Ishikawa (cell line): ENCODE data around the gene ICAM2.

ENCODE experiments used
- CEBPB ChIP-seq: IDR thresholded peaks from 2 replicates; pipeline ENCODE4 v1.6.1; 2012
- CREB1 ChIP-seq: IDR thresholded peaks from 2 replicates; pipeline ENCODE4 v1.6.1; 2012; ENCODE audit warnings: low read depth
- EGR1 ChIP-seq: IDR thresholded peaks from 2 replicates; pipeline ENCODE4 v1.6.1; 2012
- EP300 ChIP-seq: IDR thresholded peaks from 2 replicates; pipeline ENCODE4 v1.6.1; 2012; ENCODE audit warnings: borderline replicate concordance
- FOXM1 ChIP-seq: IDR thresholded peaks from 2 replicates; pipeline ENCODE4 v1.6.1; 2012; ENCODE audit warnings: low read depth, borderline replicate concordance
- NFIC ChIP-seq: IDR thresholded peaks from 2 replicates; pipeline ENCODE4 v1.6.1; 2012
- RAD21 ChIP-seq: IDR thresholded peaks from 2 replicates; pipeline ENCODE4 v1.6.1; 2012; ENCODE audit warnings: low read depth
- TAF1 ChIP-seq: IDR thresholded peaks from 2 replicates; pipeline ENCODE4 v1.6.1; 2012; ENCODE audit warnings: low read depth, mild to moderate bottlenecking
- TCF12 ChIP-seq: IDR thresholded peaks from 2 replicates; pipeline ENCODE4 v1.6.1; 2012; ENCODE audit warnings: low read depth
- TEAD4 ChIP-seq: IDR thresholded peaks from 2 replicates; pipeline ENCODE4 v1.6.1; 2012
- YY1 ChIP-seq: IDR thresholded peaks from 2 replicates; pipeline ENCODE4 v1.6.1; 2012; ENCODE audit warnings: low read depth
- ZBTB7A ChIP-seq: IDR thresholded peaks from 2 replicates; pipeline ENCODE4 v1.6.1; 2012; ENCODE audit warnings: low read depth
- TF ChIP-seq, protein P1 (sequence below): IDR thresholded peaks from 2 replicates; pipeline ENCODE4 v1.6.1; 2012; ENCODE audit warnings: low read depth, mild to moderate bottlenecking
- TF ChIP-seq, protein P2 (sequence below): IDR thresholded peaks from 2 replicates; pipeline ENCODE4 v1.6.1; 2012
- TF ChIP-seq, protein P3 (sequence below): IDR thresholded peaks from 2 replicates; pipeline ENCODE4 v1.6.1; 2012

ICAM2 gene

DNA sequence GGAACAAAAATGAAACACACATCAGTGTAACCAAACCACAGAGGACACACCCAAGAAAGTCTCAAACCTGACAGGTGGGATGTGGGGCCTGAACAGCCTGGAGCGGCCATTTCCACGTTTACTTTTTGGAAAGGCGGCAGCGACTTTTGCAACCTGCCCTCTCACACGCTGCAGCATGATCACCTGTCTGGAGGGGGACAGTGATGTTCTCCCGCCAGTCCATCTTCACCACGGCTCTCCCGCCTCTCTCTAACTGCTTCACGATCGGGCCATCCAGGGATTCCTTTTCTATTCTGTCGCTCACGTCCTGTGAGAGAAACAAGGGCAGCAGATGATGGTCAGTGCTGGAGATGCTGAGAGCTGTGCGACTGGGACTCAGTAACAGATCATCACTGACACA, 24.7 kb upstream of the ICAM2 start:
- TF ChIP-seq, protein P1, sequence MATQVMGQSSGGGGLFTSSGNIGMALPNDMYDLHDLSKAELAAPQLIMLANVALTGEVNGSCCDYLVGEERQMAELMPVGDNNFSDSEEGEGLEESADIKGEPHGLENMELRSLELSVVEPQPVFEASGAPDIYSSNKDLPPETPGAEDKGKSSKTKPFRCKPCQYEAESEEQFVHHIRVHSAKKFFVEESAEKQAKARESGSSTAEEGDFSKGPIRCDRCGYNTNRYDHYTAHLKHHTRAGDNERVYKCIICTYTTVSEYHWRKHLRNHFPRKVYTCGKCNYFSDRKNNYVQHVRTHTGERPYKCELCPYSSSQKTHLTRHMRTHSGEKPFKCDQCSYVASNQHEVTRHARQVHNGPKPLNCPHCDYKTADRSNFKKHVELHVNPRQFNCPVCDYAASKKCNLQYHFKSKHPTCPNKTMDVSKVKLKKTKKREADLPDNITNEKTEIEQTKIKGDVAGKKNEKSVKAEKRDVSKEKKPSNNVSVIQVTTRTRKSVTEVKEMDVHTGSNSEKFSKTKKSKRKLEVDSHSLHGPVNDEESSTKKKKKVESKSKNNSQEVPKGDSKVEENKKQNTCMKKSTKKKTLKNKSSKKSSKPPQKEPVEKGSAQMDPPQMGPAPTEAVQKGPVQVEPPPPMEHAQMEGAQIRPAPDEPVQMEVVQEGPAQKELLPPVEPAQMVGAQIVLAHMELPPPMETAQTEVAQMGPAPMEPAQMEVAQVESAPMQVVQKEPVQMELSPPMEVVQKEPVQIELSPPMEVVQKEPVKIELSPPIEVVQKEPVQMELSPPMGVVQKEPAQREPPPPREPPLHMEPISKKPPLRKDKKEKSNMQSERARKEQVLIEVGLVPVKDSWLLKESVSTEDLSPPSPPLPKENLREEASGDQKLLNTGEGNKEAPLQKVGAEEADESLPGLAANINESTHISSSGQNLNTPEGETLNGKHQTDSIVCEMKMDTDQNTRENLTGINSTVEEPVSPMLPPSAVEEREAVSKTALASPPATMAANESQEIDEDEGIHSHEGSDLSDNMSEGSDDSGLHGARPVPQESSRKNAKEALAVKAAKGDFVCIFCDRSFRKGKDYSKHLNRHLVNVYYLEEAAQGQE: no peak
- no peak for TF ChIP-seq TCF12
- TF ChIP-seq YY1: no peak
- TF ChIP-seq, protein P2, sequence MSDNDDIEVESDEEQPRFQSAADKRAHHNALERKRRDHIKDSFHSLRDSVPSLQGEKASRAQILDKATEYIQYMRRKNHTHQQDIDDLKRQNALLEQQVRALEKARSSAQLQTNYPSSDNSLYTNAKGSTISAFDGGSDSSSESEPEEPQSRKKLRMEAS: no peak
- TF ChIP-seq TAF1: no peak
- TF ChIP-seq EGR1: no peak
- no peak for TF ChIP-seq RAD21
- TF ChIP-seq EP300: no peak
- TF ChIP-seq CREB1: no peak
- no peak for TF ChIP-seq ZBTB7A
- no peak for TF ChIP-seq FOXM1
- TF ChIP-seq NFIC: no peak
- TF ChIP-seq, protein P3, sequence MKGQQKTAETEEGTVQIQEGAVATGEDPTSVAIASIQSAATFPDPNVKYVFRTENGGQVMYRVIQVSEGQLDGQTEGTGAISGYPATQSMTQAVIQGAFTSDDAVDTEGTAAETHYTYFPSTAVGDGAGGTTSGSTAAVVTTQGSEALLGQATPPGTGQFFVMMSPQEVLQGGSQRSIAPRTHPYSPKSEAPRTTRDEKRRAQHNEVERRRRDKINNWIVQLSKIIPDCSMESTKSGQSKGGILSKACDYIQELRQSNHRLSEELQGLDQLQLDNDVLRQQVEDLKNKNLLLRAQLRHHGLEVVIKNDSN: no peak
- no peak for TF ChIP-seq TEAD4
- no peak for TF ChIP-seq CEBPB

DNA sequence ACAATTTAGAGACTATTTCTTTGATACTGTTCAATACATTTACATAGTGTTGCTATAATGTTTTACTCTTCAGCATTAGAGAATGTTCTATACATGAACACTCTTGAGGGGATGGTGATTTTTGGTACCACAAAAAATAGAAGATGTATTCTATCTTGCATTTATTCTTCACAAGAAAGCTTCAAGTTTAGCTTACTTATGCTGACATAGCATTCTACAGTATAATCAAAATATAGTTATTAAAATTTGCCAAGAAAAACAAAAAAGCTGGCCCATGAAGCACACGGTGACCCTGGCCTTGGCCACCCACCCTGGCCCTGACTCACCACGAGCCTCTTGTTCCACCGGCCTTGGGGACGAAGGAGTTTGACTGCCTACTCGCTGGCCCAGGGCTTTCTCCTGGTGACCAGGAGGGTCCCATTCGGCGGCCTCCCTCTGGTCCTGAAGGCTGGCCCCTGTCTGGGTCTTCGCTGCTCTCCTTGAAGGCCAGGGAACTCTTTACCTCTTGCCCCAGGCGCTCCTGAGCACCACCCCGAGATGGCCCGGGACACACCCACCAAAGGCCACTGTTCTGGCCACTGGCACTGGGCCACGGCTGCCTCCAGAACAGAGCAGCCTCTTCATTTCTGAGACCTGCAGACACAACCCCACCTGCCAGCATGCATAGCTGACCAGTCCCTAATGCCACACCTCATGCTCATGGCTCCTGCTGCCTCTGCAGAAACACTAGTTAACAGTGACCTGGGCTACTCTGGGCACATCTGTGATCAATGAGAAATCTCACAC, 22.5 kb upstream of the ICAM2 start:
- TF ChIP-seq EGR1 (no peak), CREB1 (no peak), TEAD4 (no peak), NFIC (no peak), RAD21 (no peak), YY1 (no peak), TAF1 (no peak), ZBTB7A (no peak), TCF12 (no peak), CEBPB (no peak)
- TF ChIP-seq, protein P3: no peak
- TF ChIP-seq, protein P1: no peak
- TF ChIP-seq, protein P2: no peak

DNA sequence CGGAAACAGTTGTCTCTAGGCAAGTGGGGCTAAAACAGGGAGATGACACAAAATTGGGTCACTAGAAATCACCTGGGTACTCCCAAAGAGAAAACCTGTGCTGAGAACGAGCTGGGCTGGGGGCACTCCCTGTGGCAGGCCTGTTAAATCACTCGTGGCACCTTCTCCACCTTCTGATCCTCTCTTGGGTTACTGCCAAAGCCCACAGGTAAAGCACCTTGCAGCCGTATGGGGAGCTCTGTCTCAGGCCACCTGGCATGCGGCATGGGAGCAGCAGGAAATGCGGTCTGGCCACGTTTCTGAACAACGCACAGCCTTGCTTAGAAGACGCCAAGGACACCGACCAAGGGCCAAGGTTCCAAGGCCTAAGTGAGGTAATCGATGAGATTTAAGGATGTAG, 21.5 kb upstream of the ICAM2 start:
- TF ChIP-seq CEBPB (no peak), RAD21 (no peak), ZBTB7A (no peak), CREB1 (no peak), TEAD4 (no peak), TAF1 (no peak), NFIC (no peak), YY1 (no peak), EP300 (no peak), TCF12 (no peak), EGR1 (no peak), FOXM1 (no peak)
- TF ChIP-seq, protein P3: no peak
- TF ChIP-seq, protein P1: no peak
- TF ChIP-seq, protein P2: no peak
